Activated T-cell treated with anti-CD3 and anti-CD28 coated beads, Interleukin-2, amount 50 U/mL, for 4 hours (primary cell): Measurements from ENCODE around the gene TMEM37. TPM values are rescaled to one million over a fixed set of nuclear protein-coding genes. Genes with fewer than 3 reads are reported as not detected.

Experiments
- ATAC-seq, 2 donors: fragments of 200-7000 bp; cut with Tn5 transposase; one replicate each; pipeline ENCODE4 v1.10.0; 2021
- DNase-seq: peaks from one replicate; pipeline ENCODE4 v3.0.0-alpha.2; 2020
- H3K27me3 Mint-ChIP-seq: one replicate; pipeline ENCODE4 v1.8.0; 2021; ENCODE audit warnings: low read depth, mixed read lengths
- H3K36me3 Mint-ChIP-seq: one replicate; pipeline ENCODE4 v1.8.0; 2022; ENCODE audit warnings: mixed read lengths; ENCODE audit not compliant: insufficient read depth
- H3K4me1 Mint-ChIP-seq: one replicate; pipeline ENCODE4 v1.8.0; 2021; ENCODE audit warnings: low read depth, mixed read lengths
- H3K4me3 Mint-ChIP-seq: one replicate; pipeline ENCODE4 v1.8.0; 2021; ENCODE audit warnings: mild to moderate bottlenecking, moderate library complexity, mixed read lengths
- H3K9me3 Mint-ChIP-seq: one replicate; pipeline ENCODE4 v1.8.0; 2021; ENCODE audit warnings: mixed read lengths
- total RNA-seq, 3 donors: library from RNA; stranded (reverse); gene quantifications; one replicate each; pipeline ENCODE4 v1.2.1, GENCODE V29; 2021

Gene TMEM37
- total RNA-seq, 3 donors from 2014 or later, result 0.11 to 0.27 TPM; not detected in 1

DNA sequence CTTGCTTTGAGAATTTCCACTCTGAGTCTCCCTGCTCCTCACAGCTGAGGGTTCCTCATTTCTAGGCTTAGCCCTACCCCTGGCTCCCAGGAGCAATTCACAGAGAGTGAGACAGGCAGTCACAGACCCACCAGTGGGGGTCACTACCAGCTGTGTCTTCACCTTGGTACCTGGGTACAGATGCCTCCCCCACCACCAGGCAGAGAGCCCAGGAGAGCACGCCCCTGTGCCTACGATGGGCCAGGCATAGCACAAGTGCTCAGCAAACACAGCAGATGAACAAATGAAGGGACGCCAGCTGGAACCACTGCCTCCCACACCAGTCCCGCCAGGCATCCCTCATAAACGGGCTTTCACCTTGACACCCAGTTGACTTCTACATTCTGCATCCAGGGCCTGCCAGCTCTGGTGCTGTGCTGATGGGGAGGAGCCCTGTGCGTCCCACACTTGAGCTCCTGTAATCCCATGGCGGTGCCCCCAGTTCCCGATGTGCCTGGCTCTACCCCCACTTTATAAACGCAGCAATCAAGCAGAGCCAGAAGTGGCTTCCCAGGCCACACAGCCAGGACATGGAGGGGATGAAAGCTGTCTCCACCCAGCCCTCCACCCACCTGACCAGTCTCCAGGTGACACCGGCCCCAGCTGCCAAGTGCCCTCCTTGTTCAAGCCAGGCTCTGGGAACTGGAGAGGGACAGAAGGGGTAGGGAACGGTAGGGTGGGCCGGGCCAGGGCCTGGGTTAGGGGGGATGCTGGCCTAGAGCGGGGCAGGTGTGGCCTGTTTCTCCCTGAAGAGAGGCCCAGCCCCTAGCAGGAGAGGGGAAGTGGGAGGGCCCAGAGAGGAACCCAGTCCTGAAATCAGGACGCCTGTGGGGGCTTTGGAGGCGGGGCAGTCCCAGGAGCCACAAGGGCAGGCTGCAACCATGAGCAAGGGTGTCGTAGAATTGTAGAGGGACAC lies 50.1 kb downstream of the TMEM37 start:
- Mint-ChIP-seq H3K4me1 (no peaks in the 10 kb centered on the region), H3K4me3 (no peak overlapping the region), H3K36me3 (no peaks in the 10 kb centered on the region), H3K9me3 (no peaks in the 10 kb centered on the region), H3K27me3 (peaks cover 3% of the 10 kb centered on the region)
- no peak for DNase-seq
- ATAC-seq, result no peak

DNA sequence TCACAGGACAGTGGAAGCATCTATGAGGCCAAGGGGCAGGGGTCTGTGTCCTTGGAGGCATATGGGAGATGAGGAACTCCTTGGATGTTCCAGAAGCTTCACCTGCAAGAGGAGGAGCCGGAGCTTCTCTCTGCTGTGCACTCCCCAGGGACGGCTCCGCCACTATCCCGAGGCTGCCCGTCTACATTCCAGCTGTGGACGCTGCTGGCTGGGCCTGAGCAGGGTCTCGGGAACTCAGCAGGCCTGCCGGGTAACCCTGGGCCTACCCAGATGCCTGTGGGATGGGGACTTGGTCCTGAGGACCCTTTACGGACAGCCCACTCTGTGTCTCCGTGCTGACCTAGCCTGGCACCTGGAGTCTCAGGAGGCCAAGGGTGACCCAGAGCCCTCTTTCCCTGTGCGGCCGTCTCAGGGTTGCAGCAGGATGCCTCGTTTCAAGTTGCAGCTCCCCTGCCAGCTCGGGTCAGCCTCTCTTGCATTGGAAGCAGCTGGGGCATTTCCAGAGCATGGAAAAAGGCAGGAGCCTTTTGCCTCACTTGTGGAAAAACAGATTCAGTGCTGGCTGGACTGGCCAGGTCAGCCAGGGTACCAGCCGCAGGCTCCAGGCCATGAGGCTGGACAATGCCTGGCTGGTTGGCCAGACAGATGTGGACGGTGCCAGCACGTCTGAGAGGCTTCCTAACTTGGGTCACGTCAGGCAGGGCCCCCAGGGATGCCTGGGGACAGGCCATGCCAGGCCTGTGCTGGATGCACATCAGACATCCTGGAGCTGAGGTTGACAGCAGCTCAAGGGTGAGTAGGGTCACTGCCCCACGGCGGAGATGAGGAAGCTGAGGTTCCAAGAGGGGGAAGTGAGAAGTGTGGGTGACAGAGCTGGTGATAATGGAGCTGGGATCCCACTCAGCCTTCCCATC lies 51.1 kb downstream of the TMEM37 start:
- ATAC-seq (no peak), DNase-seq (no peak)
- Mint-ChIP-seq H3K9me3 (no peaks in the 10 kb centered on the region), H3K36me3 (no peaks in the 10 kb centered on the region), H3K4me1 (no peaks in the 10 kb centered on the region), H3K27me3 (peaks cover 2% of the 10 kb centered on the region), H3K4me3 (no peak overlapping the region)

DNA sequence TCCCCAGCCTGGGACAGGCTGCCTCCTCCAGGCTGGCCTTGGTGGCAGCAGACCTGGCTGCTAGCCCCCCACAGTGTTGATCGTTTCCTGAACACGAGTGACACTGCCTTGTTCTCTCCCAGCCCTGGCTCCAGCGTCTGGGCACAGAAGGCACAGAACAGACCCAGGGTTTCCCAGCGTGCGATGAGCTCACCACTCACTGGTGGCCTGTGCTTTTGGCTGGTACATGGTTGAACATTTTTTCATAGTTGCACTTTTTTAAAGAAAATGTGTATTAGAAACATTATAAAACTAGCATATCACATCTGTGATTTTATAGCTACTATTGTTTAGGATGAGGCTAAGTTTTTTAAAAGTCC lies 51.7 kb downstream of the TMEM37 start:
- ATAC-seq (no peak), DNase-seq (no peak)
- Mint-ChIP-seq H3K4me1 (no peaks in the 10 kb centered on the region), H3K27me3 (peaks cover 2% of the 10 kb centered on the region), H3K4me3 (no peak overlapping the region), H3K36me3 (no peaks in the 10 kb centered on the region), H3K9me3 (no peaks in the 10 kb centered on the region)

DNA sequence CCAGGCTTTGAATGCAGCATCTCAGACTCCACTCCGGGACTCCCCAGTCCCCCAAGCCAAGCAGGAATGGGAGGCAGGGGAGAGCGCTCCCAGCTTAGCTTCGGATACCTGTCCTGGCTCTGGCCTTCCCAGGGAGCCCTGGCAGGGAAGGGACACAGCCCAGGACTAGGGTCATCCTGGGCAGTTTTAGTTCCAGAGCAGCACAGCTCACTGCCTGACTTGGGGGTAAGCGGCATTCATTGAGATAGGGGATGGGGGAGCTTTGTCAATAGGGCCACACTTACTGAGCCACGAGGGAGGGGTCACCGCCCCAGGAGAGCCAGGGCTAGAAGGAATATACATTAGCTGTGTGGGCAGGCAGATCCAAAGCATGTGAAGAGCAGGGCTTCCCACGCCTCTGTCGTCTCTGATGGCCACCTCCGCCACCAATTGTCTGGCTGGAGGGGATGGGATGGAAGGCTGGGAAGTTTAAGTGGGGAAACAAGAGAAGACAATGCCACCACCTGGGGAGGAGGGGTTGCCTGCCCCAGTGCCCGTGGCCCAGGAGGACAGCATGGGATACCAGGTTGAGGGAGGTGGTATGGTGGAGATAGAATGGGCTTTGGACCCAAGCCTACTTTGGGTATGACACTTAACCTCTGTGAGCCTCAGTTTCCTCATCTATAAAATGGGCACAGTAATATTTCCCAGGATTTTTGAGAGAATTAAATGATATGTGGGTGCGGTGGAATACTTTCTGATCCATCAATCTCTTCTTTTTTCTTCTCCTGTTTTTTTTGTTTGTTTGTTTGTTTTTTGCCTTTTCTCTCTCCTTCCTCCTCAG lies 52.5 kb downstream of the TMEM37 start:
- Mint-ChIP-seq H3K4me1 (no peaks in the 10 kb centered on the region), H3K9me3 (no peaks in the 10 kb centered on the region), H3K36me3 (no peaks in the 10 kb centered on the region), H3K4me3 (no peak overlapping the region), H3K27me3 (peaks cover 2% of the 10 kb centered on the region)
- DNase-seq, result no peak
- no peak for ATAC-seq

DNA sequence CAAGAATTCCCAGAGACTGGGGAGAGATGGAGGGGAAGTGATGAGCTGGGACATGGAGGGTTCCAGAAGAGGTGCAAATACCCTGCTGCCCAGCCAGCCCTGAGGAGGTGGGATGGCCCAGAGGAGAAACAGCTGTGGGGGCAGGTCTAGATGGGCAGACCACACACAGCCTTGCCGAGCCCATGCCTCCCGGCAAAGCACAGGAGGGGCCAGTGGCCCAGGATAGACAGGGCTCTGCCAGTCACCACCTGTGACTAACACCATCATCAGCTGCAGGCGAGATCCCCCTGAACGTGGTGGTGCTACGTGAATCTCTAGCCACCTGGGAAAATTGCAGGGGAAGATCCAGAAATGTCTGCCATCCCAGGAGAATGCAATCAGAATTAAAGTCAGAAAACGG lies 53.2 kb downstream of the TMEM37 start:
- H3K4me1 Mint-ChIP-seq, result no peaks in the 10 kb centered on the region
- DNase-seq, result no peak
- no peaks in the 10 kb centered on the region for H3K36me3 Mint-ChIP-seq
- no peak for ATAC-seq
- H3K27me3 Mint-ChIP-seq, result peaks cover 2% of the 10 kb centered on the region
- no peaks in the 10 kb centered on the region for H3K9me3 Mint-ChIP-seq
- H3K4me3 Mint-ChIP-seq, result no peak overlapping the region

DNA sequence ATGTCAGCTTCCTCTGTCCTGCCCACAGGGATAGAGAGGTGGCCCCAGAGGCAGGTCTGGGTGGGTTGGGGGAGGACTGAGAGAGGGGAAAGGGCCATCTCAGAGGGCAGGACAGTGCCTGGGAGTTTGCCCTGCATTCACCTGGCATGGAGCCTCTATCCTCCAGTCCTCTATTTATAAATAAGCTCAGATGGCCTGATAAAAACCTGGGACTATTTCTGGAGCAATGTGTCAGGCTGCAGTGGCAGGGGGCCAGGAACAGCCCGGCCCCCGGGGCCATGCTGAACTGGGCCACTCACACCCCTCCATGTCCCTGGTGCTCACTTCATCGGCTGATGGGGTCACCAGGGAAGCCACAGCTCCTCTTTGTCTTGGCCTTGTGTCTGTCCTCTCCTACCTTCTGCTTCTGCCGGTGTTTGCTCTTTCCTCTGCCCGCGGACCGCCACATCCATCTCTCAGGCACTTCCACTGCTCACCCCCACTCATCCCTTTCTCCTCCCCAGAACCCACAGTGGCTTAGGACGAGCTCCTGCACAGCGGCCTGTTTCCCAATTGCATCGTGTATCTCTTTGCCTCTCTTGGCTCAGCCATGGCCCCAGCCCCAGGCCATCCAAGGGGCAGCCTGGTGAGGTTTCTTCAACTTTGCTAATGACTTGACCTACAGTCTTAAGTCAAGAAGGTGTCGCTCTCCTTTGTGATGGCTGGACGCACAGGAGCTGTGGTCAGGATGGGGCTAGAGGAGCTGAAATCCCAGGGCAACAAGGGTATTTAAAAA lies 53.9 kb downstream of the TMEM37 start:
- no peaks in the 10 kb centered on the region for H3K36me3 Mint-ChIP-seq
- H3K4me1 Mint-ChIP-seq, result no peaks in the 10 kb centered on the region
- no peak for ATAC-seq
- H3K4me3 Mint-ChIP-seq, result no peak overlapping the region
- DNase-seq, result no peak
- no peaks in the 10 kb centered on the region for H3K9me3 Mint-ChIP-seq
- peaks cover 2% of the 10 kb centered on the region for H3K27me3 Mint-ChIP-seq

DNA sequence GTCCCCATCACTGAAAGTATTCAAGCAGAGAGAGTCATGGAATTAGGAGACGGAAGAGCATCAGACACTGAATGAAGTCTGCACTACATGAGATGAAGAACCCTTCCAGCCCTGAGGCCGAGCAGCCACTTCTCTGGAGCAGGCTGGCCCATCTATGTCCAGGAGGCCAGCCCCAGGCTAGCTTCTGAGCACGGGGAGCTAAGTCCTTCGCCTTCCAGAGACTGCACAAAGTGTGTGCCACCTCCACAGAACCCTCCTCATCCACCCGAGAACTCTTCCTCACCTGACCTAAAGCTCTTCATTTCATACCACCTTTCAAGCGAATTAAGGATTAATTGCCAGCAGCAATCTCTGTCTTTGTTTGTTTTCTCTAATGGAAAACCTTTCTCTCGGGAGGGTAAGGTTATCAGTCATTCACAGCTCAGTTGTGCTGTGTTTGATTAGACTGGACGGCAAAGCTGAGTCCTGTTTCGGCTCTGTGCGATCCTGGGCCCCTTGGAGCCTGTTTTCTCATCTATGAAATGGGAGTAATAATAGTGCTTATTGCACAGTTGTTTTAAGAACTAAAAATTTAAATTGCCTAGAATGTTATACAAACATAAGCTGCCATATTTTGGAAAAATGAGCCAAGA lies 54.7 kb downstream of the TMEM37 start:
- H3K36me3 Mint-ChIP-seq, result no peaks in the 10 kb centered on the region
- no peak for ATAC-seq
- H3K4me3 Mint-ChIP-seq, result no peak overlapping the region
- DNase-seq, result no peak
- peaks cover 2% of the 10 kb centered on the region for H3K27me3 Mint-ChIP-seq
- H3K4me1 Mint-ChIP-seq, result no peaks in the 10 kb centered on the region
- no peaks in the 10 kb centered on the region for H3K9me3 Mint-ChIP-seq

DNA sequence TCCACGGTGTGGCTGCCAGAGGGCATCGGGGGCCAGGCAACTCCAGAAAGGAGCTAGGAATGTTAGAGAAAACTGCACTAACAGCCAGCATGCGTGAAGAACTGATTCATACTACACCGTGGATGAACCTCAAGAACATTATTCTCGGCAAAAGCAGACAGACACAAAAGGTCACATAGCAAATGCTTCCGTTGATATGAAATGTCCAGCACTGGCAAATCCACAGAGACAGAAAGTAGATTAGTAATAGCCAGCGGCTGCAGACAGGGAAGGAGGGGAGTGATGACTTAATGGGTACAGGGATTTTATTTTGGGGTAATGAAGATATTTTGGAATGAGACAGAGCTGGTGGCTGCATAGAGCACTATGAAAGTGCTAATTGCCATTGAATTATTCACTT lies 55.2 kb downstream of the TMEM37 start:
- ATAC-seq (no peak), DNase-seq (no peak)
- Mint-ChIP-seq H3K9me3 (no peaks in the 10 kb centered on the region), H3K27me3 (peaks cover 2% of the 10 kb centered on the region), H3K4me1 (no peaks in the 10 kb centered on the region), H3K36me3 (no peaks in the 10 kb centered on the region), H3K4me3 (no peak overlapping the region)

DNA sequence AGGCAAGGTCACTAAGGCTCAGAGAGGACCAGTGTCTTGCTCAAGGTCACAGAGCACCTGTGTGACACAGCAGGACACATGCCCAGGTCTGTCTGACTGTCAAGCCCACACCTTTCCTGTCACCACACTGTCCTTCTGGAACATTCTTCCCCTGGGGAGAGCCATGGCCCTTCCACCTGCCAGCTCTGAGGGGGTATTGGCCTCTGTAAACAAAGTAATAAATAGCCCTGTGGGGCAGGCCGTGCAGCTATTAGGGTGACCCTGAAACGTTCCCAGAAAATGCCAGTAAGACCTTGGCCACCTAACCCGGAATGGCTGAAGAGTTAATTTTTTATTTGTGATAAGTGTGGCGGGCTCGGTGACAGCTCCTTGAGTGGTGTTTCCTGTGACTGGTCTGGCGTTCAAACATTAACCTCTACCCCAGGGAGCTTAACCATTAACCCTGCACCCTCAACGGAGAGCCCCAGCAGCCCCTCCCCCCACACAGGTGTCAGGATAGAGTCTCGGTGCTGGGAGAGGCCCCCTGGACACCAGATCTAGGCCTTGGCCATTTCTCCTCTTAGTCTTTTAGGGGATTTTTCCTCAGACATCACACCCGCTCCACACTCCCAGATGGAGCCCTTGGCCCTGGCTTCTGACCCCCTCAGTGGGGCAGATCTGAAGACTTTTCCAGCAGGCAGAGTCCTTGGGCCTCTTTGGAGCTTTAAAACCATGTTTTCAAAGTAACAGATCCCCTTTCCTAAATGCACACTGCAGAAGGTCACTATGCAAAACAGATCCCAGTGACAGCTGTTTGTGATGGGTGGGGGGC lies 56.0 kb downstream of the TMEM37 start:
- H3K9me3 Mint-ChIP-seq, result no peaks in the 10 kb centered on the region
- H3K4me3 Mint-ChIP-seq, result no peak overlapping the region
- DNase-seq, result no peak
- no peaks in the 10 kb centered on the region for H3K36me3 Mint-ChIP-seq
- H3K27me3 Mint-ChIP-seq, result peaks cover 2% of the 10 kb centered on the region
- H3K4me1 Mint-ChIP-seq, result no peaks in the 10 kb centered on the region
- ATAC-seq, result no peak

Other genes starting within 250 kb of the TMEM37 start
- under 1 TPM; 0.15 to 0.24 (median 0.18) TPM for gene STEAP3, start 208.0 kb upstream of the TMEM37 start, total RNA-seq
- gene C2orf76, start 65.0 kb upstream of the TMEM37 start, total RNA-seq, result 10 to 100 TPM; 10.7 to 12.6 (median 10.9) TPM
- gene DBI, start 64.9 kb upstream of the TMEM37 start, total RNA-seq, result 10 to 100 TPM; 89.7 to 99.8 (median 93.8) TPM
- not detected for gene SCTR, start 92.6 kb downstream of the TMEM37 start, total RNA-seq
- not detected for gene CFAP221, start 112.6 kb downstream of the TMEM37 start, total RNA-seq
- gene TMEM177, start 247.3 kb downstream of the TMEM37 start, total RNA-seq, result 10 to 100 TPM; 13.6 to 19.3 (median 16.4) TPM